GM20000 (cell line): ENCODE measurements around the gene ZNF692.

Source experiments
- DNase-seq: peaks from one replicate; pipeline ENCODE4 v3.0.0; 2012; ENCODE audit warnings: low spot score
- CTCF ChIP-seq: IDR thresholded peaks from 2 replicates; pipeline ENCODE4 v1.5.1; 2012; ENCODE audit warnings: mild to moderate bottlenecking, control low read depth; ENCODE audit errors: extremely low read depth, missing control alignments

The ZNF692 gene

GRCh38 chr1:248858891-248859889, at the start of gene ZNF692:
ZNF692 (minus strand) TSS chr1:248859085; CDS start chr1:248858309, 776 bp downstream.
- no peak for TF ChIP-seq CTCF
- DNase-seq = peak; percentile 98

- TF ChIP-seq CTCF = no peak
- DNase-seq = no peak
Observed at GRCh38 chr1:248906753-248907661, 48.1 kb upstream of the ZNF692 start.

- TF ChIP-seq CTCF = peak; percentile 92
- peak; percentile 99 for DNase-seq
Observed at GRCh38 chr1:248906009-248906752, 47.3 kb upstream of the ZNF692 start, which contains the start of gene PGBD2. PGBD2 (plus strand) TSS chr1:248906235; CDS start chr1:248913863, 7,628 bp downstream.

- no peak for DNase-seq
- no peak for TF ChIP-seq CTCF
Observed at GRCh38 chr1:248905662-248906008, 46.8 kb upstream of the ZNF692 start.

GRCh38 chr1:248904437-248905216, 45.7 kb upstream of the ZNF692 start:
- DNase-seq = no peak

More at GRCh38 chr1:248904437-248905216, 45.7 kb upstream of the ZNF692 start:
- no peak for TF ChIP-seq CTCF
